K562 (cell line): Measurements from ENCODE around the gene PLOD1. TPM values are rescaled to one million over a fixed set of nuclear protein-coding genes. Genes with fewer than 3 reads are reported as not detected.
A peak's percentile ranks its signal among the peaks of the same experiment; 100 is the strongest.

Source experiments
- BCLAF1 ChIP-seq, 2 experiments: fragments of 450-650 bp in 1 of 2; IDR thresholded peaks; 2 replicates each; pipeline ENCODE4 v1.6.1; 2011 to 2017; ENCODE audit warnings: low read depth in 2 of 2, antibody characterized with exemption in 1 of 2, borderline replicate concordance in 1 of 2, low read length in 1 of 2, mild to moderate bottlenecking in 1 of 2, mixed read lengths in 1 of 2; ENCODE audit not compliant: control insufficient read depth in 1 of 2
- BCOR ChIP-seq: fragments of 450-650 bp; IDR thresholded peaks from 2 replicates; pipeline ENCODE4 v1.6.1; 2016
- BRCA1 ChIP-seq, 2 experiments: fragments of 450-650 bp in 1 of 2; sonication (generic) in 1 of 2; formaldehyde crosslinking in 1 of 2; IDR thresholded peaks; 2 replicates each; pipeline versions ENCODE4 v1.5.0 to v1.6.1; 2017 to 2020; ENCODE audit warnings: mild to moderate bottlenecking in 1 of 2, missing genetic modification reagents in 1 of 2
- CBX1 ChIP-seq: sonication (generic); IDR thresholded peaks from 2 replicates; pipeline ENCODE4 v1.6.1; 2016; ENCODE audit warnings: antibody characterized with exemption, low read depth, mild to moderate bottlenecking
- E2F3 ChIP-seq: fragments of 250-450 bp; sonication (Bioruptor Pico); IDR thresholded peaks from 2 replicates; pipeline ENCODE4 v1.4.0; 2020; ENCODE audit warnings: mild to moderate bottlenecking
- ELF2 ChIP-seq: fragments of 250-450 bp; sonication (Bioruptor Pico); IDR thresholded peaks from 2 replicates; pipeline ENCODE4 v1.5.0; 2021; ENCODE audit warnings: mild to moderate bottlenecking
- HES1 ChIP-seq: fragments of 450-650 bp; IDR thresholded peaks from 2 replicates; pipeline ENCODE4 v1.6.1; 2016; ENCODE audit warnings: low read depth, mild to moderate bottlenecking, moderate library complexity
- MCM7 ChIP-seq, 2 experiments: fragments of 450-650 bp; IDR thresholded peaks; 2 replicates each; pipeline ENCODE4 v1.6.1; 2016 to 2018
- MEF2D ChIP-seq: conservative IDR thresholded peaks from 2 replicates; pipeline ENCODE4 v1.6.1; 2016; ENCODE audit warnings: low read depth, missing genetic modification characterization, missing compliant biosample characterization
- PHF20 ChIP-seq: fragments of 450-650 bp; IDR thresholded peaks from 2 replicates; pipeline ENCODE4 v1.6.1; 2018; ENCODE audit not compliant: partially characterized antibody
- PTRF ChIP-seq: fragments of 450-650 bp; IDR thresholded peaks from 2 replicates; pipeline ENCODE4 v1.6.1; 2016; ENCODE audit warnings: mild to moderate bottlenecking, missing genetic modification characterization, missing compliant biosample characterization
- SETDB1 ChIP-seq: IDR thresholded peaks from one replicate; pipeline ENCODE4 v1.6.1; 2012; ENCODE audit warnings: low read length, control low read depth, inconsistent platforms
- SIN3A ChIP-seq, 2 experiments: fragments of 150-350 bp in 1 of 2; IDR thresholded peaks; 2 replicates each; pipeline ENCODE4 v1.6.1; 2011 to 2016; ENCODE audit warnings: borderline replicate concordance in 2 of 2, low read depth in 2 of 2, low read length in 2 of 2, mild to moderate bottlenecking in 2 of 2, moderate library complexity in 2 of 2; ENCODE audit not compliant: control insufficient read depth in 1 of 2
- TAF9B ChIP-seq: fragments of 450-650 bp; IDR thresholded peaks from 2 replicates; pipeline ENCODE4 v1.6.1; 2018; ENCODE audit warnings: mild to moderate bottlenecking; ENCODE audit not compliant: partially characterized antibody
- TAL1 ChIP-seq: fragments of 450-650 bp; IDR thresholded peaks from 2 replicates; pipeline ENCODE4 v1.6.1; 2016; ENCODE audit warnings: mild to moderate bottlenecking
- TCF7 ChIP-seq: sonication (generic); IDR thresholded peaks from 2 replicates; pipeline ENCODE4 v1.6.1; 2016; ENCODE audit warnings: antibody characterized with exemption, borderline replicate concordance
- THAP7 ChIP-seq: fragments of 250-450 bp; sonication (Bioruptor Pico); IDR thresholded peaks from 2 replicates; pipeline ENCODE4 v1.5.0; 2021
- ZBTB33 ChIP-seq: sonication (generic); formaldehyde crosslinking; IDR thresholded peaks from 2 replicates; pipeline ENCODE4 v1.8.1; 2023; ENCODE audit warnings: mild to moderate bottlenecking, missing genetic modification reagents
- ZNF512 ChIP-seq: IDR thresholded peaks from 2 replicates; pipeline ENCODE4 v1.6.1; 2016; ENCODE audit warnings: missing genetic modification characterization, missing compliant biosample characterization
- polyA plus RNA-seq, 8 experiments: library from polyadenylated mRNA; depleted of rRNA in 4 of 8; stranded (reverse) in 5 of 8; unstranded in 3 of 8; fragments of >200 nt; fragmentation: Nextera tagmentation in 2 of 8; fragmentation: Illumina TruSeq in 1 of 8; extraction: Ambion mirVana in 2 of 8; extraction: Trizol in 1 of 8; gene quantifications; 2 replicates each; pipeline versions ENCODE4 v1.2.1 to v1.2.3, GENCODE V29; 2011 to 2014; ENCODE audit warnings: inconsistent platforms in 1 of 8, missing spikeins in 1 of 8
- total RNA-seq, 7 experiments: library from RNA; depleted of rRNA in 6 of 7; stranded (reverse); fragments of >200 nt in 6 of 7; fragmentation: Illumina TruSeq in 2 of 7; extraction: Trizol in 2 of 7; gene quantifications; 2 replicates each; pipeline versions ENCODE4 v1.2.1 to v1.2.3, GENCODE V29; 2011 to 2021; ENCODE audit warnings: low replicate concordance in 1 of 7

PLOD1 gene
- total and polyA plus RNA-seq, 9 of the 15 experiments (the other 6 are each of a cell fraction or from before 2014, with no cell fraction given) = 16.6 to 90.8 (median 52.7) TPM

- TF ChIP-seq HES1 = no peak
- 0 out of 2 replicates have a peak, but pooled peaks have one; percentile 35 for TF ChIP-seq ZBTB33 (CRISPR knock-in tag)
- no peak for TF ChIP-seq BRCA1 (IDR thresholded peaks at IDR 0.05)
- TF ChIP-seq BRCA1 (CRISPR knock-in tag; IDR thresholded peaks at IDR 0.05) = no peak
- TF ChIP-seq MCM7 (IDR thresholded peaks at IDR 0.05) = no peak
- no peak for TF ChIP-seq SIN3A (IDR thresholded peaks at IDR 0.05; ENCODE audit: borderline replicate concordance in 2 of 2, control insufficient read depth in 1 of 2, low read depth in 2 of 2, low read length in 2 of 2)
- TF ChIP-seq TAL1 = peak; percentile 95
- no peak for TF ChIP-seq CBX1
- no peak for TF ChIP-seq E2F3 (CRISPR knock-in tag)
- TF ChIP-seq BCOR = no peak; the same call in 1 of the 2 replicates
- no peak for TF ChIP-seq PHF20
- TF ChIP-seq TAF9B = no peak
- TF ChIP-seq MEF2D = no peak
- no peak for TF ChIP-seq SETDB1
- TF ChIP-seq ELF2 (CRISPR knock-in tag) = no peak
- no peak for TF ChIP-seq ZNF512 (tag)
- peak in 1 of 2 experiments; percentile 44; a peak in 1 of 4 replicates for TF ChIP-seq BCLAF1 (IDR thresholded peaks at IDR 0.05; ENCODE audit: borderline replicate concordance in 1 of 2, control insufficient read depth in 1 of 2, low read depth in 2 of 2, low read length in 1 of 2)
- no peak for TF ChIP-seq PTRF (tag)
- no peak for TF ChIP-seq TCF7
- no peak for TF ChIP-seq THAP7 (CRISPR knock-in tag)
Observed at GRCh38 chr1:12005488-12006166, 71.1 kb downstream of the PLOD1 start (continued).
